Measurements from ENCODE around the gene BCL2.

Gene BCL2

GRCh38 chr18:63325086-63325686 lies 5.6 kb upstream of the BCL2 start:
- no peak for DNase-seq

GRCh38 chr18:63322908-63323634 lies 3.5 kb upstream of the BCL2 start:
- peak in 1 of 4 experiments; percentile 12 for DNase-seq

GRCh38 chr18:63322206-63322605 lies 2.6 kb upstream of the BCL2 start:
- no peak for DNase-seq

GRCh38 chr18:63321291-63321690 lies 1.7 kb upstream of the BCL2 start:
- no peak for DNase-seq

GRCh38 chr18:63320975-63321265 lies 1.4 kb upstream of the BCL2 start:
- DNase-seq = peak in 1 of 4 experiments; percentile 21

- peak; percentile 64 to 79 (median 75) for DNase-seq
Observed at GRCh38 chr18:63320123-63320974, 780 bp upstream of the BCL2 start.

- no peak for DNase-seq
Observed at GRCh38 chr18:63318889-63319382, 633 bp downstream of the BCL2 start.

- peak; percentile 50 to 67 (median 62) for DNase-seq
Observed at GRCh38 chr18:63317982-63318888, 1.3 kb downstream of the BCL2 start.

GRCh38 chr18:63317556-63317946 lies 2.0 kb downstream of the BCL2 start:
- no peak for DNase-seq

- DNase-seq = no peak
Observed at GRCh38 chr18:63316612-63317555, 2.7 kb downstream of the BCL2 start.

GRCh38 chr18:63315876-63316275 lies 3.7 kb downstream of the BCL2 start:
- no peak for DNase-seq

GRCh38 chr18:63315131-63315662 lies 4.4 kb downstream of the BCL2 start:
- DNase-seq = no peak

- no peak for DNase-seq
Observed at GRCh38 chr18:63314062-63314790, 5.3 kb downstream of the BCL2 start.

- no peak for DNase-seq
Observed at GRCh38 chr18:63313396-63313917, 6.1 kb downstream of the BCL2 start.

GRCh38 chr18:63312737-63313395 lies 6.7 kb downstream of the BCL2 start:
- DNase-seq = no peak

GRCh38 chr18:63312019-63312409 lies 7.6 kb downstream of the BCL2 start:
- no peak for DNase-seq

- DNase-seq = no peak
Observed at GRCh38 chr18:63311118-63312018, 8.2 kb downstream of the BCL2 start.

- DNase-seq = no peak
Observed at GRCh38 chr18:63309422-63309821, 10.1 kb downstream of the BCL2 start.
